Sigmoid colon (tissue), 4 donors: ENCODE data around the gene AGTR1.

Experiments
- CTCF ChIP-seq, 4 experiments: fragments of 450-650 bp in 3 of 4; fragments of 200-600 bp in 1 of 4; IDR thresholded peaks; one replicate each; pipeline ENCODE4 v1.5.1; 2016 to 2019; ENCODE audit warnings: antibody characterized with exemption in 4 of 4, mild to moderate bottlenecking in 3 of 4, moderate library complexity in 2 of 4
- EP300 ChIP-seq, 4 donors: sonication (generic); formaldehyde crosslinking; IDR thresholded peaks; one replicate each; pipeline ENCODE4 v1.6.1; 2017; ENCODE audit warnings: antibody characterized with exemption in 4 of 4
- POLR2A ChIP-seq, 2 donors: fragments of 450-650 bp; IDR thresholded peaks; one replicate each; pipeline ENCODE4 v1.6.1; 2016; ENCODE audit warnings: antibody characterized with exemption in 2 of 2, mild to moderate bottlenecking in 2 of 2, moderate library complexity in 2 of 2

DNA sequence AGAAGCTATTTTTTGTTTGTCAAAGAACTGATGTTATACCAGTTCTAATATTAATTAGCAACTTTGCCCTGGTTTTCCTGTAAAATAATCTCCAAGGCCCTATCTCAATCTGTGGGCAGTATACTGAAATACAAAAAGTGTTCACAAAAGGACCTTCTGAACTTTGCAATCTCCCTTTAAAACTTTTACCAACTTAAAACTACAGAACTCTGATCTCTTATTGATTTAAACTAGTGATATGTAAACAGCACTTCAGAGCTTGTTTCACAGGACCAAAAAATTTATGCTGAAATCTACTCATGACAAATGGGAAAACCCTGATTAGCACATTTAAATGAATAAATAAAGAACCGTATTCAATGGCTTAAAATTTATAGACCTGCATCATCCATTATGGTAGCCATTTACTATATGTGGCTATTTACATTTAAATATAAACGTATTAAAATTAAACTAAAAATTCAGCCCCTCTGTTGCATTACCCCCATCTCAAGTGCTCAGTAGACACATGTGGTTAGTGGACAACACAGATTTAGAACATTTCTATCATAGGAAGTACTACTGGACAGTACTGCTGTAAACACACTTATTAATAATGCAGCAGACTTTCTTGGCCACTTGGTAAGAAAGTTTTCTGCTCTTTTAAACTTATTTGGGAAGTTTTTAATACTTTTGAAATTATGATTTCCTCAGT is 12.0 kb downstream of the AGTR1 start:
- TF ChIP-seq CTCF (IDR thresholded peaks at IDR 0.05) (no peak), POLR2A (IDR thresholded peaks at IDR 0.05) (no peak), EP300 (IDR thresholded peaks at IDR 0.05) (no peak)
